Tibial artery (tissue), 4 donors: ENCODE measurements around the gene ARHGDIA.

Experiments used
- DNase-seq, 2 donors: peaks; one replicate each; pipeline ENCODE4 v3.0.0-alpha.2; 2019
- H3K27ac ChIP-seq, 2 donors: fragments of 200-600 bp; sonication (generic) in 1 of 2; 1 replicate in 1 of 2; 2 replicates in 1 of 2; pipeline ENCODE4 v1.5.1; 2018 to 2019; ENCODE audit warnings: mild to moderate bottlenecking in 1 of 2
- H3K27me3 ChIP-seq, 2 donors: fragments of 200-600 bp; sonication (generic) in 1 of 2; one replicate each; pipeline versions ENCODE4 v1.5.1 to v1.6.0; 2016 to 2019
- H3K36me3 ChIP-seq, 3 donors: fragments of 200-600 bp; sonication (generic) in 2 of 3; one replicate each; pipeline ENCODE4 v1.5.1; 2016 to 2019; ENCODE audit warnings: mild to moderate bottlenecking in 2 of 3
- H3K4me1 ChIP-seq, 4 donors: fragments of 200-600 bp; sonication (generic) in 2 of 4; 1 replicate in 3 of 4; 2 replicates in 1 of 4; pipeline ENCODE4 v1.5.1; 2016 to 2019
- H3K4me3 ChIP-seq, 2 donors: fragments of 200-600 bp; sonication (generic) in 1 of 2; 1 replicate in 1 of 2; 2 replicates in 1 of 2; pipeline ENCODE4 v1.5.1; 2018 to 2019; ENCODE audit warnings: mild to moderate bottlenecking in 2 of 2
- H3K9me3 ChIP-seq, 3 donors: fragments of 200-600 bp; sonication (generic) in 1 of 3; one replicate each; pipeline ENCODE4 v1.5.1; 2016 to 2019
- intact Hi-C: fragments of 100-400 bp; cut with DNase I; formaldehyde crosslinking; loops from one replicate; pipeline ENCODE4 v1.15.0; 2023; ENCODE audit warnings: low total_unique reads
- TF ChIP-seq, protein P1 (sequence below), 2 experiments: fragments of 200-600 bp in 1 of 2; fragments of 450-650 bp in 1 of 2; IDR thresholded peaks; one replicate each; pipeline ENCODE4 v1.5.1; 2017 to 2019; ENCODE audit warnings: antibody characterized with exemption in 2 of 2, mild to moderate bottlenecking in 1 of 2, moderate library complexity in 1 of 2

ARHGDIA gene

DNA sequence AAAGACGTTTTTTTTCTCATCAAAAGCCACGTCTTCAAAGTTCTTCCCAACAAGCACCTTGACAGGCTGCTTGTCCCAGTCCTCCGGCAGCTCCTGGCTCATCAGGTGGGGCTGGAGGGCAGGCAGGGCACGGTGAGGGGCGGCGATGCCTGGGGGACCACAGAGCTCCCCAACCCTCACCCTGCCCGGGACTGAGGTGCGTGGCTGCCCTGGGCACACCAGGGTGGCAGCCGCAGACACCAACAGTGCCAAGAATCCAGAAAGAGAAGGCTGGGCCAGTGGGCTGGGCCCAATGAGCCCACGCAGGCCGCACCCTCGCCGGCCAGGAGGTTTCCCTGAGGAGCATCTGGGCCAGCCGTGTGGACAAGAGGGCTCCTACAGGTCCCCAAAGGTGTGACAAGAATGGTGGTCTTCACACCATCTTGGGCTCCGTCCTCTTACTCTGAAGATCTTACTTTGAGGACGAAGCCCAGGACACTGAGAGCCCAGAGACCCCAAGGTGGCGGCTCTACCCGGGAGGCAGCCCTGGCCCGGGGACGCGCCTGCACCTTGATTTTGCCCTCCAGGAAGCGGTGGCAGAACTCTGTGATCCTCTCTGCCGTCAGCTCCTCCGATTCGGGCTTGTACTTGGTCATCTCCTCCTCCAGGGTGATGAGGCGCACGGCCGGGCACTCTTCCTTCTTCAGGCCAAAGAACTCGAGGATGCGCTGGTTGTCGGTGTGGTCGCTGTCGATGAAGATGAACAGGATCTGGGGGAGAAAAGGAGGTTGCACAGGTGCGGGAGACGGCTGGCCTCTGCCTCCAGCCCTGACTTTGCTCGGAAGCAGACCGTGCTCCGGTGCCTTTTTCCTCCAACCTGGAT, 25.0 kb downstream of the ARHGDIA start:
- H3K27me3 ChIP-seq, result no peaks in the 10 kb centered on the region
- no peak for DNase-seq
- TF ChIP-seq, protein P1, sequence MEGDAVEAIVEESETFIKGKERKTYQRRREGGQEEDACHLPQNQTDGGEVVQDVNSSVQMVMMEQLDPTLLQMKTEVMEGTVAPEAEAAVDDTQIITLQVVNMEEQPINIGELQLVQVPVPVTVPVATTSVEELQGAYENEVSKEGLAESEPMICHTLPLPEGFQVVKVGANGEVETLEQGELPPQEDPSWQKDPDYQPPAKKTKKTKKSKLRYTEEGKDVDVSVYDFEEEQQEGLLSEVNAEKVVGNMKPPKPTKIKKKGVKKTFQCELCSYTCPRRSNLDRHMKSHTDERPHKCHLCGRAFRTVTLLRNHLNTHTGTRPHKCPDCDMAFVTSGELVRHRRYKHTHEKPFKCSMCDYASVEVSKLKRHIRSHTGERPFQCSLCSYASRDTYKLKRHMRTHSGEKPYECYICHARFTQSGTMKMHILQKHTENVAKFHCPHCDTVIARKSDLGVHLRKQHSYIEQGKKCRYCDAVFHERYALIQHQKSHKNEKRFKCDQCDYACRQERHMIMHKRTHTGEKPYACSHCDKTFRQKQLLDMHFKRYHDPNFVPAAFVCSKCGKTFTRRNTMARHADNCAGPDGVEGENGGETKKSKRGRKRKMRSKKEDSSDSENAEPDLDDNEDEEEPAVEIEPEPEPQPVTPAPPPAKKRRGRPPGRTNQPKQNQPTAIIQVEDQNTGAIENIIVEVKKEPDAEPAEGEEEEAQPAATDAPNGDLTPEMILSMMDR (IDR thresholded peaks at IDR 0.05), result no peak
- peaks cover 0 to 9% (median 0%) of the 10 kb centered on the region in 4 donors for H3K4me1 ChIP-seq
- no peak overlapping the region for H3K27ac ChIP-seq
- H3K9me3 ChIP-seq, result no peaks in the 10 kb centered on the region
- peaks cover 59 to 85% (median 77%) of the 10 kb centered on the region in 3 donors for H3K36me3 ChIP-seq
- intact Hi-C loops, result no loop called here
- no peak overlapping the region for H3K4me3 ChIP-seq

DNA sequence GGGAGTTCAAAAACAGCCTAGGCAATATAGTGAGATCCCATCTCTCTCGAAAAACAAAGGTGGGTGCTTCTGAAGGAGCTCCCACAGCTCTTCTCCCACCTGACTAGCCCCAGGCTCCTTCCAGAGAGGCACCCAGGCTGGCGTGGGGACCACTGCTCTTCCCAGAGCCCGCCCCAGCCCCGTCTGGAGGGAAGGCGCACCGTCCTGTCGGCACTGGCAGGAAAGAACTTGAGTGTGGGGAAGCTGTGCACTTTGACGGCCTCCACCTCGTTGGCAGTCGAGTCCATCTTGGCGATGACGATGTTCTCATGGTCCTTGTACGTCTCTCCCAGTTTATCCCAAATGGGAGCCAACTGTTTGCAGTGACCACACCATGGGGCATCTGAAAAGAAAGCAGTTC, 25.8 kb downstream of the ARHGDIA start:
- Histone ChIP-seq H3K4me3 (no peak overlapping the region), H3K27ac (no peak overlapping the region), H3K9me3 (no peaks in the 10 kb centered on the region), H3K27me3 (no peaks in the 10 kb centered on the region), H3K36me3 (peaks cover 56 to 77% (median 69%) of the 10 kb centered on the region in 3 donors), H3K4me1 (peaks cover 0 to 15% (median 0%) of the 10 kb centered on the region in 4 donors)
- DNase-seq, result no peak
- TF ChIP-seq, protein P1 (IDR thresholded peaks at IDR 0.05), result no peak
- intact Hi-C loops, result no loop called here

DNA sequence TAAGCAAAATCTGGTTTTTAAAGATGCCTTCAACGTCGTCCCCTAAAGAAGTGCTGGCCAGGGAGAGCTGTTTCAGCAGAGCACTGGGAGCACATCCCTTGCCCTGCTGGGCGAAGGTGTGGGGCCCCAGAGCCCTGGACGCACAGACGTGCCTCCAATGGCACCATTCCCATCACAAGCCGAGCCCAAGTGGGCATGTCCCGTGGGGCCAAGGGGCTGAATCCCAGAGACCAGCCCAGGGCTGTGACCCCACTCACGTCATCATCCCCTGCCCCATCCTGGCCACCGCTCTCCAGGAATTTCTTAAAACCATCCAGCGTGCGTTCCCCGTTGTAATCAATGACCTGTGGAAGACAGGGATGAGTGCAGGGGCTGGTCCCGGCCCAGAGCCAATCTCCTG, 26.2 kb downstream of the ARHGDIA start:
- intact Hi-C loops, result no loop called here
- Histone ChIP-seq H3K9me3 (no peaks in the 10 kb centered on the region), H3K4me3 (no peak overlapping the region), H3K4me1 (peaks cover 0 to 15% (median 0%) of the 10 kb centered on the region in 4 donors), H3K27me3 (no peaks in the 10 kb centered on the region), H3K27ac (no peak overlapping the region), H3K36me3 (peaks cover 51 to 73% (median 64%) of the 10 kb centered on the region in 3 donors)
- TF ChIP-seq, protein P1 (IDR thresholded peaks at IDR 0.05), result no peak
- DNase-seq, result no peak

DNA sequence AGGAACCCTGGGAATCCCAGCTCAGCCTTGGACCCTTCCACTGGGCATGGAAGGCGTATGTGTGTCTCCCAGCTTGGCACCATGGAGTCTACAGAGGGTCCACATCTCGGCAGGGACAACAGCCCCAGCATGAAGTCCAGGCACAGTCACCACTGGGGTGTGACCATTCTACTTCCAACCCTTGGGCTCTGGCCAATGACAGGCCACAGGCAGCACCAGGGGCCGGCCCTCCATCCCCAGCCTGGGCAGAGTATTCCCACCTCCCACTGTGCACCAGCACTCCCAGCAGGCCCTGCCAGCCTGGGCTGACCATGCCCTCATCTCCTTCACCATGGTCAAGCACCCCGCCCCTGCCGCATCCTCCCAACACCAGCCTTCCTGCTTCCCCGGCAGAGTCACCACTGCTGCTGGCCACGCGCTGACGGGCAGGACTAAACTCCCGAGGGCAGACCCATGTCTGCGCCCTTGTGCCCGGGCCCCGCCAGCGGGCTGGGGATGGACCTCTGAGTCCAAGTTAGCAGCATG, 26.7 kb downstream of the ARHGDIA start:
- Histone ChIP-seq H3K4me1 (peaks cover 0 to 15% (median 0%) of the 10 kb centered on the region in 4 donors), H3K9me3 (no peaks in the 10 kb centered on the region), H3K36me3 (peaks cover 48 to 68% (median 62%) of the 10 kb centered on the region in 3 donors), H3K27ac (no peak overlapping the region), H3K27me3 (no peaks in the 10 kb centered on the region), H3K4me3 (no peak overlapping the region)
- no peak for DNase-seq
- TF ChIP-seq, protein P1 (IDR thresholded peaks at IDR 0.05), result no peak
- intact Hi-C loops, result no loop called here

DNA sequence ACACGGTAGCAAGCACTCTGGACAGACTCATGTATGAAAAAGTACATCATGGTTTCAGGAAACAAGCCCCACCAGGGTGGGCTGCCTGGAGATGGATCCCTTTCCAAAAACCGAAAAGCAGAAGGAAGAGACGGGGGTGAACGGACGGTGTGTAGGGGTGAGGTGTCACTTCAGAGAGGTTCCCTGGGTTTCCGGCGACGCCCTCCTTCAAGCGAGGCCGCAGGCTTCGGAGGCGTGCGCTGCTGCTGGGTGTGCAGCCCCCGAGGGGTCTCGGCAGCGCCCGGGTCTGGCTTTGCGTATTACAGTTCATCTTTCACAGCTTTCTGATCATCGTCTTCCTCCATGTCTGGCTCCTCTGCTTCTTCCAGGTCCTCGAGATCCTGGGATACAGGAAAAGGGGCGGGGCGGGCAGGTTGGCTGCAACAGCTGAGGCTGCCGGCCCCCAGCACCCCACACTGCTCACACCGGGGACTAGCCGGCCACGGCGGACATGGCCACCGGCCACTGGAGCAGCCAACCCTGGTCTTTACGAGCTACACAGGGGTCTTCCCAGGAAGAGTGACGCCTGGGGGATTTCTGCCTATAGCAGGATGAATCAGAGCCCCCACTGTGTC, 27.3 kb downstream of the ARHGDIA start:
- H3K27ac ChIP-seq, result no peak overlapping the region
- peaks cover 0 to 15% (median 0%) of the 10 kb centered on the region in 4 donors for H3K4me1 ChIP-seq
- peaks cover 48 to 62% (median 57%) of the 10 kb centered on the region in 3 donors for H3K36me3 ChIP-seq
- H3K4me3 ChIP-seq, result no peak overlapping the region
- no peak for DNase-seq
- H3K9me3 ChIP-seq, result no peaks in the 10 kb centered on the region
- intact Hi-C loops, result no loop called here
- no peaks in the 10 kb centered on the region for H3K27me3 ChIP-seq
- TF ChIP-seq, protein P1 (IDR thresholded peaks at IDR 0.05), result no peak
